A549 (cell line): Measurements from ENCODE around the gene FLVCR2. TPM values are rescaled to one million over a fixed set of nuclear protein-coding genes. Genes with fewer than 3 reads are reported as not detected.
A peak's percentile ranks its signal among the peaks of the same experiment; 100 is the strongest.

ENCODE experiments used
- ATAC-seq, 2 experiments: fragments of 200-7000 bp in 1 of 2; fragments of >200 bp in 1 of 2; cut with Nextera tagmentation in 1 of 2; cut with Tn5 transposase in 1 of 2; 3 replicates each; pipeline versions ENCODE4 v1.8.0 to v1.9.1; 2018 to 2020; ENCODE audit warnings: mild to moderate bottlenecking in 1 of 2, moderate library complexity in 1 of 2
- CTCF ChIA-PET: fragments of 300-600 bp; sonication (Branson Sonifier 250); formaldehyde crosslinking; extraction: SDS; loops from one replicate; lab custom pipeline; 2021; ENCODE audit warnings: antibody characterized with exemption, inconsistent platforms; lab: Yijun Ruan, JAX
- POLR2A ChIA-PET: fragments of 350-600 bp; formaldehyde crosslinking; extraction: SDS; loops from one replicate; lab custom pipeline; 2021; ENCODE audit warnings: antibody characterized with exemption, inconsistent platforms; lab: Yijun Ruan, JAX
- DNase-seq, 2 experiments: peaks; one replicate each; pipeline versions ENCODE4 v3.0.0 to v3.0.0-alpha.2; 2011 to 2016; ENCODE audit warnings: low read depth in 1 of 2, low spot score in 1 of 2
- FAIRE-seq: peaks from 2 replicates; lab custom pipeline; 2011; peaks lifted over from hg19 to GRCh38; lab: Jason Lieb, UNC
- H3K27ac ChIP-seq, 2 experiments: fragments of >200 bp; sonication (Bioruptor Twin); formaldehyde crosslinking; 3 replicates each; pipeline ENCODE4 v1.5.1; 2016 to 2017
- H3K4me1 ChIP-seq: fragments of >200 bp; sonication (Bioruptor Twin); formaldehyde crosslinking; 3 replicates; pipeline ENCODE4 v1.6.1; 2016
- H3K4me2 ChIP-seq: fragments of >200 bp; sonication (Bioruptor Twin); formaldehyde crosslinking; 3 replicates; pipeline ENCODE4 v1.6.1; 2016
- H3K4me3 ChIP-seq: fragments of >200 bp; sonication (Bioruptor Twin); formaldehyde crosslinking; 3 replicates; pipeline ENCODE4 v1.5.1; 2016
- H3K9me3 ChIP-seq: fragments of >200 bp; sonication (Bioruptor Twin); formaldehyde crosslinking; 3 replicates; pipeline ENCODE4 v1.6.1; 2016
- CEBPB ChIP-seq, 2 experiments: fragments of >200 bp in 1 of 2; sonication (Bioruptor Twin) in 1 of 2; formaldehyde crosslinking in 1 of 2; IDR thresholded peaks; 2 replicates each; pipeline ENCODE4 v1.6.1; 2012 to 2016
- CTCF ChIP-seq: fragments of >200 bp; sonication (Bioruptor Twin); formaldehyde crosslinking; IDR thresholded peaks from 3 replicates; pipeline ENCODE4 v1.5.1; 2016
- EHF ChIP-seq: fragments of 250-450 bp; sonication (Bioruptor Pico); IDR thresholded peaks from 2 replicates; pipeline ENCODE4 v1.5.0; 2020; ENCODE audit warnings: mild to moderate bottlenecking
- EP300 ChIP-seq, 2 experiments: fragments of >200 bp; sonication (Bioruptor Twin); formaldehyde crosslinking; IDR thresholded peaks; 2 replicates in 1 of 2; 3 replicates in 1 of 2; pipeline ENCODE4 v1.6.1; 2016 to 2017
- FOSL2 ChIP-seq, 2 experiments: fragments of 450-650 bp in 1 of 2; fragments of >200 bp in 1 of 2; sonication (Bioruptor Twin) in 1 of 2; formaldehyde crosslinking; IDR thresholded peaks; 2 replicates each; pipeline versions ENCODE4 v1.5.0 to v1.6.1; 2016 to 2020; ENCODE audit warnings: mild to moderate bottlenecking in 1 of 2, moderate library complexity in 1 of 2
- FOXS1 ChIP-seq: fragments of 250-450 bp; sonication (Bioruptor Pico); IDR thresholded peaks from 2 replicates; pipeline ENCODE4 v1.5.0; 2020; ENCODE audit warnings: mild to moderate bottlenecking, moderate library complexity
- HES2 ChIP-seq: fragments of >200 bp; sonication (Bioruptor Twin); formaldehyde crosslinking; IDR thresholded peaks from 2 replicates; pipeline ENCODE4 v1.6.1; 2016
- HEYL ChIP-seq: fragments of 250-450 bp; sonication (Bioruptor Pico); IDR thresholded peaks from 2 replicates; pipeline ENCODE4 v1.8.0; 2021; ENCODE audit warnings: mild to moderate bottlenecking, moderate library complexity
- HOXA7 ChIP-seq: fragments of 250-450 bp; sonication (Bioruptor Pico); IDR thresholded peaks from 2 replicates; pipeline ENCODE4 v1.5.0; 2020; ENCODE audit warnings: mild to moderate bottlenecking, moderate library complexity
- HOXB13 ChIP-seq: fragments of 250-450 bp; sonication (Bioruptor Pico); IDR thresholded peaks from 2 replicates; pipeline ENCODE4 v1.5.0; 2020; ENCODE audit warnings: low read depth, mild to moderate bottlenecking, moderate library complexity
- HOXB5 ChIP-seq: fragments of 250-450 bp; sonication (Bioruptor Pico); IDR thresholded peaks from 2 replicates; pipeline ENCODE4 v1.5.0; 2020; ENCODE audit warnings: mild to moderate bottlenecking, moderate library complexity
- JUN ChIP-seq, 2 experiments: fragments of >200 bp; sonication (Bioruptor Twin); formaldehyde crosslinking; IDR thresholded peaks; 2 replicates in 1 of 2; 3 replicates in 1 of 2; pipeline ENCODE4 v1.6.1; 2016 to 2017
- JUNB ChIP-seq: fragments of >200 bp; sonication (Bioruptor Twin); formaldehyde crosslinking; IDR thresholded peaks from 2 replicates; pipeline ENCODE4 v1.6.1; 2016
- MAFK ChIP-seq: fragments of 450-650 bp; IDR thresholded peaks from 2 replicates; pipeline ENCODE4 v1.6.1; 2014; ENCODE audit not compliant: partially characterized antibody
- MAZ ChIP-seq: fragments of 150-350 bp; IDR thresholded peaks from 2 replicates; pipeline ENCODE4 v1.6.1; 2014; ENCODE audit warnings: antibody characterized with exemption, low read depth, low read length, borderline replicate concordance
- PBX3 ChIP-seq: IDR thresholded peaks from 2 replicates; pipeline ENCODE4 v1.6.1; 2012
- PHF8 ChIP-seq: fragments of 200-600 bp; sonication (generic); IDR thresholded peaks from 2 replicates; pipeline ENCODE4 v1.6.1; 2016; ENCODE audit warnings: low read depth, mild to moderate bottlenecking, antibody characterized with exemption, moderate library complexity, borderline replicate concordance
- POLR2A ChIP-seq: IDR thresholded peaks from 2 replicates; pipeline ENCODE4 v1.6.1; 2012; ENCODE audit warnings: mild to moderate bottlenecking, low read length
- POLR2AphosphoS2 ChIP-seq: conservative IDR thresholded peaks from 2 replicates; pipeline ENCODE4 v1.6.1; 2012; ENCODE audit warnings: low read length, improper control_type of control experiment, inconsistent platforms
- RAD21 ChIP-seq, 2 experiments: fragments of >200 bp in 1 of 2; sonication (Bioruptor Twin) in 1 of 2; formaldehyde crosslinking in 1 of 2; IDR thresholded peaks in 1 of 2; conservative IDR thresholded peaks in 1 of 2; 2 replicates in 1 of 2; 3 replicates in 1 of 2; pipeline ENCODE4 v1.6.1; 2012 to 2018; ENCODE audit warnings: inconsistent platforms in 1 of 2
- RCOR1 ChIP-seq: fragments of 150-350 bp; IDR thresholded peaks from 2 replicates; pipeline ENCODE4 v1.6.1; 2014; ENCODE audit warnings: antibody characterized with exemption, low read length, low read depth
- SMC3 ChIP-seq: fragments of >200 bp; sonication (Bioruptor Twin); formaldehyde crosslinking; IDR thresholded peaks from 3 replicates; pipeline ENCODE4 v1.6.1; 2018; ENCODE audit warnings: inconsistent platforms
- TFCP2L1 ChIP-seq: fragments of 250-450 bp; sonication (Bioruptor Pico); IDR thresholded peaks from 2 replicates; pipeline ENCODE4 v1.5.0; 2021; ENCODE audit warnings: mild to moderate bottlenecking
- TP53 ChIP-seq: fragments of 250-450 bp; sonication (Bioruptor Pico); IDR thresholded peaks from 2 replicates; pipeline ENCODE4 v1.5.0; 2021; ENCODE audit warnings: mild to moderate bottlenecking, moderate library complexity
- USF2 ChIP-seq: fragments of 450-650 bp; IDR thresholded peaks from 2 replicates; pipeline ENCODE4 v1.6.1; 2014; ENCODE audit warnings: antibody characterized with exemption
- ZNF302 ChIP-seq: fragments of 250-450 bp; sonication (Bioruptor Pico); IDR thresholded peaks from 2 replicates; pipeline ENCODE4 v1.9.0; 2021; ENCODE audit warnings: inconsistent platforms, mild to moderate bottlenecking, moderate library complexity
- WGBS: methylation state at CpG from one replicate; pipeline ENCODE4 v1.1.6; 2017; ENCODE audit errors: missing lambda C conversion rate; 5-methylcytosine and 5-hydroxymethylcytosine counted together
- polyA plus RNA-seq, 4 experiments: library from polyadenylated mRNA; depleted of rRNA in 3 of 4; stranded (reverse); fragments of >200 nt; fragmentation: RNase III in 1 of 4; extraction: RNeasy Plus Mini Kit Qiagen cat#74134 plus additional on column Dnase treatment in 1 of 4; gene quantifications; 2 replicates in 3 of 4; 3 replicates in 1 of 4; pipeline ENCODE4 v1.2.3, GENCODE V29; 2011 to 2017
- TF ChIP-seq, protein P1 (sequence below): fragments of 150-350 bp; IDR thresholded peaks from 2 replicates; pipeline ENCODE4 v1.6.1; 2014; ENCODE audit warnings: low read depth, mild to moderate bottlenecking, low read length

Gene FLVCR2
- polyA plus RNA-seq, 2 of the 4 experiments (the other 2 are of a cell fraction), result 3.8 to 3.9 TPM

GRCh38 chr14:75559451-75560222 is 18.8 kb upstream of the FLVCR2 start:
- peaks cover 16% of the 10 kb centered on the region for H3K9me3 ChIP-seq
- CTCF ChIA-PET, result interaction anchor here (0.7 to 6.4 kb wide), 22 partner anchors 11 to 428 kb away, joined by 3 to 197 read pairs (median 14); partner anchors contain the start of gene FLVCR2
- TF ChIP-seq FOSL2 (IDR thresholded peaks at IDR 0.05), result peak; percentile 78
- peak; percentile 93 for TF ChIP-seq FOSL2 (CRISPR knock-in tag; IDR thresholded peaks at IDR 0.05)
- no peak for TF ChIP-seq USF2
- peak; percentile 62; the same call in 1 of the 2 replicates for TF ChIP-seq HES2
- TF ChIP-seq PBX3, result no peak
- no peak for TF ChIP-seq FOXS1
- TF ChIP-seq RAD21 (conservative IDR thresholded peaks at IDR 0.05 in 1 of 2, IDR thresholded peaks at IDR 0.05 in 1 of 2), result peak in 1 of 2 experiments; percentile 45; a peak in 3 of 5 replicates
- TF ChIP-seq JUN (IDR thresholded peaks at IDR 0.05), result peak; percentile 66 to 70; a peak in 3 of 5 replicates
- peak; percentile 47 for TF ChIP-seq MAFK
- TF ChIP-seq SMC3, result peak; percentile 43; the same call in 1 of the 3 replicates
- TF ChIP-seq CEBPB (IDR thresholded peaks at IDR 0.05), result peak; percentile 76 to 91
- TF ChIP-seq POLR2AphosphoS2, result no peak
- TF ChIP-seq EP300 (IDR thresholded peaks at IDR 0.05), result peak; percentile 41 to 79; a peak in 2 of 5 replicates
- TF ChIP-seq JUNB, result peak; percentile 73
- TF ChIP-seq, protein P1, sequence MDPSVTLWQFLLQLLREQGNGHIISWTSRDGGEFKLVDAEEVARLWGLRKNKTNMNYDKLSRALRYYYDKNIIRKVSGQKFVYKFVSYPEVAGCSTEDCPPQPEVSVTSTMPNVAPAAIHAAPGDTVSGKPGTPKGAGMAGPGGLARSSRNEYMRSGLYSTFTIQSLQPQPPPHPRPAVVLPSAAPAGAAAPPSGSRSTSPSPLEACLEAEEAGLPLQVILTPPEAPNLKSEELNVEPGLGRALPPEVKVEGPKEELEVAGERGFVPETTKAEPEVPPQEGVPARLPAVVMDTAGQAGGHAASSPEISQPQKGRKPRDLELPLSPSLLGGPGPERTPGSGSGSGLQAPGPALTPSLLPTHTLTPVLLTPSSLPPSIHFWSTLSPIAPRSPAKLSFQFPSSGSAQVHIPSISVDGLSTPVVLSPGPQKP, result no peak
- TF ChIP-seq, all 56 proteins: peak for 9
- H3K4me1 ChIP-seq, result peaks cover 31% of the 10 kb centered on the region
- POLR2A ChIA-PET, result interaction anchor here (0.6 to 0.7 kb wide), 2 partner anchors 18 to 94 kb away, joined by 3 read pairs; no protein-coding TSS in a partner anchor
- H3K4me2 ChIP-seq, result peak overlapping the region; percentile 82
- FAIRE-seq (no peak), ATAC-seq (peak; percentile 66 to 74), DNase-seq (peak; percentile 43 to 70)
- H3K4me3 ChIP-seq, result no peak overlapping the region
- 82% methylated on average over 6 of the region's 6 CpGs for WGBS
- peak overlapping the region; percentile 84 to 90 for H3K27ac ChIP-seq

GRCh38 chr14:75561013-75561432 is 17.4 kb upstream of the FLVCR2 start:
- peak overlapping the region; percentile 84 to 90 for H3K27ac ChIP-seq
- H3K4me3 ChIP-seq, result 0 out of 3 replicates have a peak overlapping the region, but pooled peaks have one; percentile 9
- peaks cover 16% of the 10 kb centered on the region for H3K9me3 ChIP-seq
- ChIA-PET CTCF (interaction anchor here (0.6 to 6.4 kb wide), 84 partner anchors 8 to 456 kb away, joined by 3 to 197 read pairs (median 6); partner anchors contain the start of genes BATF, ERG28, FLVCR2 and JDP2), POLR2A (interaction anchor here (0.7 to 1.2 kb wide), 6 partner anchors 26 to 267 kb away, joined by 3 to 4 read pairs (median 4); partner anchors contain the start of genes ERG28, JDP2 and TTLL5)
- H3K4me2 ChIP-seq, result peak overlapping the region; percentile 82
- ATAC-seq, result peak; percentile 90 to 94
- peaks cover 27% of the 10 kb centered on the region for H3K4me1 ChIP-seq
- FAIRE-seq, result no peak
- 0% methylated on average over 6 of the region's 6 CpGs for WGBS
- peak; percentile 87 to 90 for DNase-seq
- TF ChIP-seq PHF8, result no peak
- no peak for TF ChIP-seq ZNF302
- no peak for TF ChIP-seq HES2
- no peak for TF ChIP-seq EHF (CRISPR knock-in tag)
- TF ChIP-seq MAZ, result no peak
- no peak for TF ChIP-seq RCOR1
- TF ChIP-seq TFCP2L1 (CRISPR knock-in tag), result no peak
- no peak for TF ChIP-seq HOXB5 (CRISPR knock-in tag)
- TF ChIP-seq TP53 (CRISPR knock-in tag), result no peak
- no peak for TF ChIP-seq HOXA7 (CRISPR knock-in tag)
- peak; percentile 93 for TF ChIP-seq CTCF
- 0 out of 5 replicates have a peak, but pooled peaks of 1 of the 2 experiments have one; percentile 39 for TF ChIP-seq JUN (IDR thresholded peaks at IDR 0.05)
- no peak for TF ChIP-seq HOXB13
- TF ChIP-seq PBX3, result no peak
- no peak for TF ChIP-seq HEYL
- TF ChIP-seq POLR2A, result no peak
